K562 (cell line): ENCODE data around the gene ZMYND8. TPM values are rescaled to one million over a fixed set of nuclear protein-coding genes. Genes with fewer than 3 reads are reported as not detected.

ENCODE experiments used
- BACH1 ChIP-seq: fragments of 200-800 bp; sonication (Bioruptor generic); IDR thresholded peaks from 2 replicates; pipeline ENCODE4 v1.6.1; 2016; ENCODE audit warnings: missing genetic modification characterization, missing compliant biosample characterization
- ETV1 ChIP-seq: fragments of 450-650 bp; conservative IDR thresholded peaks from 2 replicates; pipeline ENCODE4 v1.6.1; 2016; ENCODE audit warnings: missing genetic modification characterization, control low read depth, low read depth, missing compliant biosample characterization
- KLF16 ChIP-seq: IDR thresholded peaks from 2 replicates; pipeline ENCODE4 v1.6.1; 2016; ENCODE audit warnings: antibody characterized with exemption
- MECOM ChIP-seq: fragments of 250-450 bp; sonication (Bioruptor Pico); IDR thresholded peaks from 2 replicates; pipeline ENCODE4 v1.8.0; 2022; ENCODE audit warnings: inconsistent platforms
- MIER1 ChIP-seq: fragments of 450-650 bp; IDR thresholded peaks from 2 replicates; pipeline ENCODE4 v1.6.1; 2016; ENCODE audit warnings: antibody characterized with exemption, mild to moderate bottlenecking, low read depth
- PTTG1 ChIP-seq: fragments of 450-650 bp; IDR thresholded peaks from 2 replicates; pipeline ENCODE4 v1.6.1; 2016; ENCODE audit warnings: low read depth, mild to moderate bottlenecking, missing genetic modification characterization, missing compliant biosample characterization
- TRIM24 ChIP-seq, 2 experiments: fragments of 450-650 bp; IDR thresholded peaks; 2 replicates each; pipeline ENCODE4 v1.6.1; 2016
- ZNF124 ChIP-seq: sonication (generic); formaldehyde crosslinking; IDR thresholded peaks from 2 replicates; pipeline ENCODE4 v1.8.1; 2022; ENCODE audit warnings: missing genetic modification reagents
- polyA plus RNA-seq, 8 experiments: library from polyadenylated mRNA; depleted of rRNA in 4 of 8; stranded (reverse) in 5 of 8; unstranded in 3 of 8; fragments of >200 nt; fragmentation: Nextera tagmentation in 2 of 8; fragmentation: Illumina TruSeq in 1 of 8; extraction: Ambion mirVana in 2 of 8; extraction: Trizol in 1 of 8; gene quantifications; 2 replicates each; pipeline versions ENCODE4 v1.2.1 to v1.2.3, GENCODE V29; 2011 to 2014; ENCODE audit warnings: inconsistent platforms in 1 of 8, missing spikeins in 1 of 8
- total RNA-seq, 7 experiments: library from RNA; depleted of rRNA in 6 of 7; stranded (reverse); fragments of >200 nt in 6 of 7; fragmentation: Illumina TruSeq in 2 of 7; extraction: Trizol in 2 of 7; gene quantifications; 2 replicates each; pipeline versions ENCODE4 v1.2.1 to v1.2.3, GENCODE V29; 2011 to 2021; ENCODE audit warnings: low replicate concordance in 1 of 7
- TF ChIP-seq, protein P1 (sequence below): fragments of 150-350 bp; conservative IDR thresholded peaks from 2 replicates; pipeline ENCODE4 v1.6.1; 2014; ENCODE audit warnings: low read length
- TF ChIP-seq, protein P2 (sequence below), 2 experiments: IDR thresholded peaks; 2 replicates each; pipeline ENCODE4 v1.6.1; 2011; ENCODE audit warnings: borderline replicate concordance in 1 of 2, control low read depth in 1 of 2, low read depth in 1 of 2, low read length in 1 of 2, mild to moderate bottlenecking in 1 of 2, mixed read lengths in 1 of 2, moderate library complexity in 1 of 2; ENCODE audit not compliant: insufficient read depth in 1 of 2, insufficient read length in 1 of 2, poor library complexity in 1 of 2, severe bottlenecking in 1 of 2; ENCODE audit errors: extremely low read depth in 1 of 2

The ZMYND8 gene
- total and polyA plus RNA-seq, 9 of the 15 experiments (the other 6 are each of a cell fraction or from before 2014, with no cell fraction given): 31.8 to 148 (median 71.9) TPM

DNA sequence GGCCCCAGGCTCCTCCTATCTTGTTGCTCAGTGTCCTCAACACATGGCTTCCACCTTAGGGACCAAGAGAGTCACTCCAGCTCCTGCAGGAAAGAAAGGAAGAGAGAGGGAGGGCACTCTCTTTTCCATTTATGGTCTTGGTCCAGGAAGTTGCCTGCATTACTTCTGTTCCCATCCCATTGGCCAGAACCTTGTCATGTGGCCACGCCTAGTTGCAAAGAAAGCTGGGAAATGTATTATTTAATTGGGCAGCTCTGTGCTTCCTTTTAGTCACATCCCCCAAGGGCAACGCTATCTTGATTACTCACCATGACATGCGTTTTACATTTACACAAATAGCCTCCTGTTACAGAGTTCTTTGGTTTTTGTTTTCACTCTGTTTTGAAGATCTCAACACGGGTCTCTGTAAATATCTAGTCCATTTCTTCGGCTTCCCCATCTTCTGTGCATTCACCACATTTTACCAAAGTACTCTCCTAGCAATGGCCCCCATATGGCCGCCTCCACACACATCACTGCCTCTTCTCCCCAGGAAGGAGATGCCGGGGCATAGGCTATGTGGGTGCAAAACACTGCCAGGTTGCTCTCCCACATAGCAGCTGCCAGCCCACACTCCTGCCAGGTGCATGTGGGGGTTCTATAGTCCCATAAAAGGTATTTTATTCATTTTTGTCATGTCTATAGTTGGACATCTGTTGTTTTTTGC, 35.7 kb upstream of the ZMYND8 start (continued):
- TF ChIP-seq, protein P1, sequence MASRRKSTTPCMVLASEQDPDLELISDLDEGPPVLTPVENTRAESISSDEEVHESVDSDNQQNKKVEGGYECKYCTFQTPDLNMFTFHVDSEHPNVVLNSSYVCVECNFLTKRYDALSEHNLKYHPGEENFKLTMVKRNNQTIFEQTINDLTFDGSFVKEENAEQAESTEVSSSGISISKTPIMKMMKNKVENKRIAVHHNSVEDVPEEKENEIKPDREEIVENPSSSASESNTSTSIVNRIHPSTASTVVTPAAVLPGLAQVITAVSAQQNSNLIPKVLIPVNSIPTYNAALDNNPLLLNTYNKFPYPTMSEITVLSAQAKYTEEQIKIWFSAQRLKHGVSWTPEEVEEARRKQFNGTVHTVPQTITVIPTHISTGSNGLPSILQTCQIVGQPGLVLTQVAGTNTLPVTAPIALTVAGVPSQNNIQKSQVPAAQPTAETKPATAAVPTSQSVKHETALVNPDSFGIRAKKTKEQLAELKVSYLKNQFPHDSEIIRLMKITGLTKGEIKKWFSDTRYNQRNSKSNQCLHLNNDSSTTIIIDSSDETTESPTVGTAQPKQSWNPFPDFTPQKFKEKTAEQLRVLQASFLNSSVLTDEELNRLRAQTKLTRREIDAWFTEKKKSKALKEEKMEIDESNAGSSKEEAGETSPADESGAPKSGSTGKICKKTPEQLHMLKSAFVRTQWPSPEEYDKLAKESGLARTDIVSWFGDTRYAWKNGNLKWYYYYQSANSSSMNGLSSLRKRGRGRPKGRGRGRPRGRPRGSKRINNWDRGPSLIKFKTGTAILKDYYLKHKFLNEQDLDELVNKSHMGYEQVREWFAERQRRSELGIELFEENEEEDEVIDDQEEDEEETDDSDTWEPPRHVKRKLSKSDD: no peak
- TF ChIP-seq, protein P2, sequence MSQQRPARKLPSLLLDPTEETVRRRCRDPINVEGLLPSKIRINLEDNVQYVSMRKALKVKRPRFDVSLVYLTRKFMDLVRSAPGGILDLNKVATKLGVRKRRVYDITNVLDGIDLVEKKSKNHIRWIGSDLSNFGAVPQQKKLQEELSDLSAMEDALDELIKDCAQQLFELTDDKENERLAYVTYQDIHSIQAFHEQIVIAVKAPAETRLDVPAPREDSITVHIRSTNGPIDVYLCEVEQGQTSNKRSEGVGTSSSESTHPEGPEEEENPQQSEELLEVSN (IDR thresholded peaks at IDR 0.05; ENCODE audit: borderline replicate concordance in 1 of 2, extremely low read depth in 1 of 2, insufficient read depth in 1 of 2, insufficient read length in 1 of 2, low read depth in 1 of 2, low read length in 1 of 2, poor library complexity in 1 of 2, severe bottlenecking in 1 of 2): peak in 1 of 2 experiments; percentile 20
- TF ChIP-seq TRIM24 (IDR thresholded peaks at IDR 0.05) (peak in 1 of 2 experiments; percentile 46; a peak in 1 of 4 replicates), MIER1 (no peak), ETV1 (0 out of 2 replicates have a peak, but pooled peaks have one; percentile 10), PTTG1 (tag) (no peak), MECOM (CRISPR knock-in tag) (0 out of 2 replicates have a peak, but pooled peaks have one; percentile 41), KLF16 (no peak), BACH1 (tag) (peak; percentile 58), ZNF124 (no peak)
